ENCODE data around the gene PCBP3. TPM values are rescaled to one million over a fixed set of nuclear protein-coding genes. Genes with fewer than 3 reads are reported as not detected.

The PCBP3 gene
- total RNA-seq, 6 experiments from 2014 or later = 0.37 to 1.5 (median 0.69) TPM

DNA sequence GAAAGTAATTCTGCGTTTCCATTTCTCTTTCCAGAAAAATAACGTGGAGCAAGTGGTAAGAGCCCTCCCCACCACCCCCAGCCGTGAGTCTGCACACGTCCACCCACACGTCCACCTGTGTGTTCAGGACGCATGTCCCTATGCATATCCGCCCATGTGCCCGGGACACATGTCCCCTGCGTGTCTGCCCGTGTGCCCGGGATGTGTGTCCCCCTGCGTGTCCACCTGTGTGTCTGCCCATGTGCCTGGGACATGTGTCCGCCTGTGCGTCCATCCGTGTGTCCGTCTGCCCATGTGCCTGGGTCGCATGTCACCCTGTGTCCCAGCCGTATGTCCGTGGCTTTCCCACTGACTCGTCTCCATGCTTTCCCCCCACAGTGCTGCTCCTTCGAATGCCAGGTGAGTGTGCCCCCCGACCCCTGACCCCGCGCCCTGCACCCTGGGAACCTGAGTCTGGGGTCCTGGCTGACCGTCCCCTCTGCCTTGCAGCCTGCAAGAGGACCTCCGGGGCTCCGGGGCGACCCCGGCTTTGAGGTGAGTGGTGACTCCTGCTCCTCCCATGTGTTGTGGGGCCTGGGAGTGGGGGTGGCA is 343.7 kb downstream of the PCBP3 start:
- ATAC-seq (no peak), DNase-seq (peak in 2 of 3 donors; percentile 15 to 41)
- TF ChIP-seq CTCF (IDR thresholded peaks at IDR 0.05) = no peak
- TF ChIP-seq POLR2A (IDR thresholded peaks at IDR 0.05) = no peak
- intact Hi-C loops (cut with DNase I) = no loop called here
- H3K27ac ChIP-seq = no peak overlapping the region
- H3K9me3 ChIP-seq = no peaks in the 10 kb centered on the region
- WGBS (ENCODE audit: insufficient coverage, low coverage, low lambda C conversion rate, missing lambda C conversion rate) = 80% methylated on average over 21 of the region's 29 CpGs
- no peaks in the 10 kb centered on the region for H3K27me3 ChIP-seq
- peaks cover 0 to 4% (median 0%) of the 10 kb centered on the region in 4 donors for H3K4me1 ChIP-seq
- H3K36me3 ChIP-seq = no peaks in the 10 kb centered on the region
- no peak overlapping the region for H3K4me3 ChIP-seq

GRCh38 chr21:45988366-45989347 is 345.1 kb downstream of the PCBP3 start:
- no peak for TF ChIP-seq CTCF (IDR thresholded peaks at IDR 0.05)
- TF ChIP-seq POLR2A (IDR thresholded peaks at IDR 0.05) = no peak
- Histone ChIP-seq H3K27ac (no peak overlapping the region), H3K36me3 (no peaks in the 10 kb centered on the region), H3K4me3 (no peak overlapping the region), H3K9me3 (no peaks in the 10 kb centered on the region), H3K4me1 (no peaks in the 10 kb centered on the region), H3K27me3 (no peaks in the 10 kb centered on the region)
- WGBS (ENCODE audit: insufficient coverage, low coverage, low lambda C conversion rate, missing lambda C conversion rate) = 84% methylated on average over 5 of the region's 36 CpGs
- intact Hi-C loops (cut with DNase I) = no loop called here
- ATAC-seq = no peak
- DNase-seq = peak in 2 of 3 donors; percentile 8 to 37

DNA sequence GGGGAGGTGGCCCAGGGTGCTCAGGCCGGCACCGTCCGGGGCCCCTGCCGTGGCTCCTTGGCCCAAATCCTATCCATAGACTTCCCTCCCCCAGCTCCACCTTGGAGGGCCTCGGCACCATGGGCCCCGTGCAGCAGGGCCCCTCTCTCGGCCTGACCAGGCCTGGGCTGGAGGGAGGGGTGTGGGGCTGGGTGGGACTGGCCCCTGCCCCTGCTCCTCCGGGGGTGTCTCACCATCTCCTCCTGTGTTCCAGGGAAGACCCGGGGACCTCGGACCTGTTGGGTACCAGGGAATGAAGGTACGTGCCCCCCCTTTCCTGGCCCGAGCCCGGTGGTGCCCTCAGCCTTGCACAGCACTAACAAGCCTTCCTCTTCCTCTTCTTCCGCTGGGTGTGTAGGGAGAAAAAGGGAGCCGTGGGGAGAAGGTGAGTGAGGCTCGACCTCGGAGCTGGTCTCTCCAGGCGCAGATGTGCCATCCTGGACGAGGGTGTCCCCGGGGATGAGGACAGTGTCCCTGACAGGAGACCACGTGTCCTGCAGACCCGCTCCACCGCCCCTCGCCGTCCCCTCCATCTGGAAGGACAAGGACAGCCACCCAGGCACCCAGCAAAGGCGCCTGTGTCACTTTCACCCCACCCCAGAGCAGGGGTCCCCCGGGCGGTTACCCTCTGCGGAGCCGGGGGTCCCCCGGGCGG is 346.0 kb downstream of the PCBP3 start:
- H3K9me3 ChIP-seq = no peaks in the 10 kb centered on the region
- no peak overlapping the region for H3K27ac ChIP-seq
- ATAC-seq (no peak), DNase-seq (peak; percentile 13 to 53 (median 41))
- no peaks in the 10 kb centered on the region for H3K36me3 ChIP-seq
- no peaks in the 10 kb centered on the region for H3K4me1 ChIP-seq
- no peak for TF ChIP-seq POLR2A (IDR thresholded peaks at IDR 0.05)
- TF ChIP-seq CTCF (IDR thresholded peaks at IDR 0.05) = no peak
- intact Hi-C loops (cut with DNase I) = no loop called here
- H3K4me3 ChIP-seq = no peak overlapping the region
- 64% methylated on average over 5 of the region's 32 CpGs for WGBS (ENCODE audit: insufficient coverage, low coverage, low lambda C conversion rate, missing lambda C conversion rate)
- no peaks in the 10 kb centered on the region for H3K27me3 ChIP-seq

DNA sequence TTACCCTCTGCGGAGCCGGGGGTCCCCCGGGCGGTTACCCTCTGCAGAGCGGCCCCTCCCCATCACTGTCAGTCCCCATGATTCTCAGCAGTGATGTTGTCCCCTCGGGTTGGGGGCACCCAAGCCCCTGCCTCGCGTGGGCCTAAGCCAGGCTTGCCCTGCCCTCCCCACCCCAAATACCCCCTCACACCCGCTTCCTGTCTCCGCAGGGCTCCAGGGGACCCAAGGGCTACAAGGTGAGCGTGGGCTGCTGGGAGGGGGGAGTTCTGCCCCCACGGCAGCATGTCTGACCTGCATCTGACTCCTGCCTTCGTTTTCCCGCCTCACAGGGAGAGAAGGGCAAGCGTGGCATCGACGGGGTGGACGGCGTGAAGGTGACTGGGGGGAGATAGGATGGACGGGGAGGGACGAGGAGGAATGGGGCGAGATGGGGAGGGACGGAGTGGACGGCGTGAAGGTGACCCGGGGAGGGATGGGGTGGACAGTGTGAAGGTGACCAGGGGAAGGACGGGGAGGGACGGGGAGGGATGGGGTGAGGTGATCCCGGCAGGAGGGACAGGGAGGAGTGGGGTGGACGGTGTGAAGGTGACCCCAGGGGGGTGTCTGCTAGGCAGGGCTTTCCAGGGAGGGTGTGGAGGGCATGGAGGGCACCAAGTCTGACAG is 346.7 kb downstream of the PCBP3 start:
- no peak for ATAC-seq
- no peaks in the 10 kb centered on the region for H3K27me3 ChIP-seq
- no peak overlapping the region for H3K4me3 ChIP-seq
- H3K27ac ChIP-seq = no peak overlapping the region
- 88% methylated on average over 18 of the region's 30 CpGs for WGBS (ENCODE audit: insufficient coverage, low coverage, low lambda C conversion rate, missing lambda C conversion rate)
- H3K4me1 ChIP-seq = no peaks in the 10 kb centered on the region
- H3K36me3 ChIP-seq = no peaks in the 10 kb centered on the region
- intact Hi-C loops (cut with DNase I) = no loop called here
- no peaks in the 10 kb centered on the region for H3K9me3 ChIP-seq
- TF ChIP-seq POLR2A (IDR thresholded peaks at IDR 0.05) (no peak), CTCF (IDR thresholded peaks at IDR 0.05) (no peak)
- peak in 2 of 3 donors; percentile 11 to 45 for DNase-seq

All from right lobe of liver (tissue), 6 donors.